GM21786 (cell line): ENCODE data around the gene ZNF408.
"Not testable (repeated sequence)": the region's sequence is repeated elsewhere in the genome, so short reads cannot be mapped to it uniquely, and the experiment has no call there.

Experiments
- ATAC-seq: cut with Tn5 transposase; IDR thresholded peaks from one replicate; pipeline ENCODE4 v1.9.1; 2021; ENCODE audit not compliant: unreplicated experiment

ZNF408 gene

GRCh38 chr11:46696212-46696558 lies 4.6 kb upstream of the ZNF408 start:
- ATAC-seq = no peak

GRCh38 chr11:46697303-46697702 lies 3.5 kb upstream of the ZNF408 start:
- ATAC-seq = no peak

- ATAC-seq = no peak
These were observed 3.1 kb upstream of the ZNF408 start for GRCh38 chr11:46697723-46698122.

- ATAC-seq = no peak
These were observed 2.2 kb upstream of the ZNF408 start for GRCh38 chr11:46698597-46698996.

- no peak for ATAC-seq
These were observed 335 bp downstream of the ZNF408 start for GRCh38 chr11:46701078-46701654.

- ATAC-seq = no peak
These were observed 4.3 kb downstream of the ZNF408 start for GRCh38 chr11:46705070-46705688.

- ATAC-seq = no peak
These were observed 6.1 kb downstream of the ZNF408 start for GRCh38 chr11:46706886-46707285.

GRCh38 chr11:46709351-46709750 lies 8.5 kb downstream of the ZNF408 start:
- ATAC-seq = not testable (repeated sequence)

GRCh38 chr11:46710821-46711269 lies 10.0 kb downstream of the ZNF408 start:
- no peak for ATAC-seq

- ATAC-seq = no peak
These were observed 10.5 kb downstream of the ZNF408 start for GRCh38 chr11:46711303-46711702.

GRCh38 chr11:46712874-46713576 lies 12.2 kb downstream of the ZNF408 start:
- no peak for ATAC-seq

GRCh38 chr11:46717825-46718154 lies 17.0 kb downstream of the ZNF408 start:
- not testable (repeated sequence) for ATAC-seq

GRCh38 chr11:46718155-46719019 lies 17.6 kb downstream of the ZNF408 start:
- no peak for ATAC-seq

- no peak for ATAC-seq
These were observed 18.3 kb downstream of the ZNF408 start, which contains the start of gene F2 for GRCh38 chr11:46719048-46719542. Gene F2, plus strand, starts transcription at chr11:46719213. Its CDS starts 23 bp downstream, at chr11:46719236.

- no peak for ATAC-seq
These were observed 18.9 kb downstream of the ZNF408 start for GRCh38 chr11:46719543-46720218.

- no peak for ATAC-seq
These were observed 20.5 kb downstream of the ZNF408 start for GRCh38 chr11:46721286-46721685.

- no peak for ATAC-seq
These were observed 21.9 kb downstream of the ZNF408 start for GRCh38 chr11:46722566-46723358.

- no peak for ATAC-seq
These were observed 22.5 kb downstream of the ZNF408 start for GRCh38 chr11:46723359-46723680.

GRCh38 chr11:46724088-46724487 lies 23.3 kb downstream of the ZNF408 start:
- ATAC-seq = no peak
